ENCODE measurements around the gene ADAMTS13.
"Not testable (repeated sequence)": the region's sequence is repeated elsewhere in the genome, so short reads cannot be mapped to it uniquely, and the experiment has no call there.

The ADAMTS13 gene

GRCh38 chr9:133425049-133425632 is 3.0 kb downstream of the ADAMTS13 start:
- no peak for DNase-seq (ENCODE audit: low spot score)

- no peak for DNase-seq (ENCODE audit: low spot score)
Observed at GRCh38 chr9:133426011-133426410, 3.8 kb downstream of the ADAMTS13 start.

GRCh38 chr9:133427658-133428348 is 5.6 kb downstream of the ADAMTS13 start:
- DNase-seq (ENCODE audit: low spot score): no peak

- DNase-seq (ENCODE audit: low spot score): no peak
Observed at GRCh38 chr9:133428617-133429101, 6.5 kb downstream of the ADAMTS13 start.

DNA sequence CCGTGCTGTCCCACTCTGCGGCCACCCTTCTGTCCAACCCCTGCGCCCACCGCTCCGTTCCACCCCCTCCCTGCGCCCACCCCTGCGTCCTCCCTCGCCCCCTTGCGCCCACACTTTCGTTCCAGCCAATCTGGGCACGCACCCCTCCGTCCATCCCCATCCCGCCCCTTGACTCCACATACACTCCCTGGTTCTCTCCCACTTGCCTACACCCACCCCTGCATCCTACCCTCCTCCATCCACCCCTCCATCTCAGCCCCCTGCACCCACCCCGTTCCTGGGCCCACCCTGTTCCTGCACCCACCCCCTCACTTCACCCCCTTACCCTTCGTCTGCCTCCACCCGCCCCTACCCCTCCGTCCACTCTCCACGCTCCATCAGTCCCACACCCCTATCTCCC is 7.0 kb downstream of the ADAMTS13 start:
- DNase-seq (ENCODE audit: low spot score): no peak

DNA sequence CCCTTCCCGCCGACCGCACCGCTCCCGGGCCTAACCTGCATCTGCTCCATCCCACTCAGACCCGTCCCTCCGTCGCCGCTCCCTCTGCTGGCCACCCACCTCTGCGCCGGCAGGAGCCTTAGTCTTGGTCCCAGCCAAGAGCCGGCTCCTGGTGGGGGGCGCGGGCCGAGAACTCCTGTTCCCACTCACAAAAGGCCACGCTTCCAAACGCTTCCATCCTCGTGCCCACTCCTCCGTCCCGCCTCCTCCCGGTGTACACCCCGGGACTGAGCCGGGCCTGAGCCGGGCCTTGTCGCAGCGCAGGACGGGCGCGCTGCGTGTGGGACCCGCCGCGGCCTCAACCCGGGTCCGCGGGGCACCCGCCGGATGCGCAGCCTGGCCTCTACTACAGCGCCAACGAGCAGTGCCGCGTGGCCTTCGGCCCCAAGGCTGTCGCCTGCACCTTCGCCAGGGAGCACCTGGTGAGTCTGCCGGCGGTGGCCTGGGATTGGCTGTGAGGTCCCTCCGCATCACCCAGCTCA is 7.5 kb downstream of the ADAMTS13 start:
- DNase-seq (ENCODE audit: low spot score): no peak

- no peak for DNase-seq (ENCODE audit: low spot score)
Observed at GRCh38 chr9:133430244-133430643, 8.1 kb downstream of the ADAMTS13 start.

DNA sequence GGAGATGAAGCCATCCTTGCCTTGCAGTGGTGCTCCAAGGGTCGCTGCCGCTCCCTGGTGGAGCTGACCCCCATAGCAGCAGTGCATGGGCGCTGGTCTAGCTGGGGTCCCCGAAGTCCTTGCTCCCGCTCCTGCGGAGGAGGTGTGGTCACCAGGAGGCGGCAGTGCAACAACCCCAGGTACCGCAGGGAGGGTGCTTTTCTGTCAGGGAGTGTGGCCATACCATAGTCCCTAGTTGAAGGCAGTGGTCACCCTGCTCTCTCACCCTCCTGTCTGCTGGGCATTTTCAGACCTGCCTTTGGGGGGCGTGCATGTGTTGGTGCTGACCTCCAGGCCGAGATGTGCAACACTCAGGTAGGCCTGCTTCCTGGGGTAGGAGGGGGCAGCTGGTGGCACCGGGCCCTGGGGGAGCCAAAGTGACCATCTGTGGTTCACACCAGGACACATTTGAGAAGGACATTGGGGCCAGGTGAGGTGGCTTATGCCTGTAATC is 11.2 kb downstream of the ADAMTS13 start:
- no peak for DNase-seq (ENCODE audit: low spot score)

GRCh38 chr9:133436681-133437080 is 14.5 kb downstream of the ADAMTS13 start:
- DNase-seq (ENCODE audit: low spot score): no peak

- DNase-seq (ENCODE audit: low spot score): no peak
Observed at GRCh38 chr9:133437753-133438531, 15.8 kb downstream of the ADAMTS13 start.

- no peak for DNase-seq (ENCODE audit: low spot score)
Observed at GRCh38 chr9:133439337-133439736, 17.2 kb downstream of the ADAMTS13 start.

- no peak for DNase-seq (ENCODE audit: low spot score)
Observed at GRCh38 chr9:133440874-133441273, 18.7 kb downstream of the ADAMTS13 start.

- DNase-seq (ENCODE audit: low spot score): no peak
Observed at GRCh38 chr9:133441571-133441970, 19.4 kb downstream of the ADAMTS13 start.

- DNase-seq (ENCODE audit: low spot score): no peak
Observed at GRCh38 chr9:133443248-133443647, 21.1 kb downstream of the ADAMTS13 start.

GRCh38 chr9:133443982-133444381 is 21.8 kb downstream of the ADAMTS13 start:
- DNase-seq (ENCODE audit: low spot score): no peak

DNA sequence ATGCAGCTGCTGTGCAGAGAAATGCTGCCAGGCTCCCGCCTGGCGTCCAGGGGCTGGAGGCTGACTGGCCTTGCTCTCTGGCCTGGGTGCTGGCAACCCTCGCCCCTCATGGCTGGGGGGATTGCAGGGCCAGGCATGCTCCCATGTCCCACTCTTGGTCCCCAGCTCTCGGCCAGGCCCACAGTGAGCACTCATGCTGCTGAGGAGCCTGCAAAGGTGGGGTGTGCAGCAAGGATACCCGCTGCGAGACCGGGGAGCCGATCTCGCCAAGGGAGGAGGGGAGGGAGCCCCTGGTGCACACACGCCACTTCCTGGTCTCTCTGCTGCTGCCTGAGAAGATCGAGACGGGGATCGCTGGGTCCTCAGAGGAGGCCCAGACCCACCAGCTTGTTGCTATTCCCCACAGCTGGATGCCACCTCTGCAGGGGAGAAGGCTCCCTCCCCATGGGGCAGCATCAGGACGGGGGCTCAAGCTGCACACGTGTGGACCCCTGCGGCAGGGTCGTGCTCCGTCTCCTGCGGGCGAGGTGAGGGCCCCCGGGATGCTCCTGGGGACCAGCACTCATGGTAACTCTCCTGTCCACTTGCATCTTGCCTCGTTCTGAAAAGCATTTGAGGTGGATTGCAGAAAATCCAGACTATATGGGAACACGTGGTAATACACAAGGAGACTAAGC is 23.3 kb downstream of the ADAMTS13 start:
- no peak for DNase-seq (ENCODE audit: low spot score)

GRCh38 chr9:133448487-133448972 is 26.4 kb downstream of the ADAMTS13 start:
- no peak for DNase-seq (ENCODE audit: low spot score)

DNA sequence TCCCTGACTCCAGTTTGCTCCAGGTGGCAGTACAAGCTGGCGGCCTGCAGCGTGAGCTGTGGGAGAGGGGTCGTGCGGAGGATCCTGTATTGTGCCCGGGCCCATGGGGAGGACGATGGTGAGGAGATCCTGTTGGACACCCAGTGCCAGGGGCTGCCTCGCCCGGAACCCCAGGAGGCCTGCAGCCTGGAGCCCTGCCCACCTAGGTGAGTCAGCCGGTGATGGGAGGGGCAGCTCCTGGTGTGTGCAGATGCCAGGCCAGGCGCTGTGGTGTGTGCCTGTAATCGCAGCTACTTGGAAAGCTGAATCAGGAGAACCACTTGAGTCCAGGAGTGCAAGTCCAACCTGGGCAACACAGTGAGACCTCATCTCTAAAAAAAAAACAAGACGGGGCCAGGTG is 27.6 kb downstream of the ADAMTS13 start:
- no peak for DNase-seq (ENCODE audit: low spot score)

- DNase-seq (ENCODE audit: low spot score): not testable (repeated sequence)
Observed at GRCh38 chr9:133451865-133452264, 29.7 kb downstream of the ADAMTS13 start.

GRCh38 chr9:133452562-133452961 is 30.4 kb downstream of the ADAMTS13 start:
- no peak for DNase-seq (ENCODE audit: low spot score)

DNA sequence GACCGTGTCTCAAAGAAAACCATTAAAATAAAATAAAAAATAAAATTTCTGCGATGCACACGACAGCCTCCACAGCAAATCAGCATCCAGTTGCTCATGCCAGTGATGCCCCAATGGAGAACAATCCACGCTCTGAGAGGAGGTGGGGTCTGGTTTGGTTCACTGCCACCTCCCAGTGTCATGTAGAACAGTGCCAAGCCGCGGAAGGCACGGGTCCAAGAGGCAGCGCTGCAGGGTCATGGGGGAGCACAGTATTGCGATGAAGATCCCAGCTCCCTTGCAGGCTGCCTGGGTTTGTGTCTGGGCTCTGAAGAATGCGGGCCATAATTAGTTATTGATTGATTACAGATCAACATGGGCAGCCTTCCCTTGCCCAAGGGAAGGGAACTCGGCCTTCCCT is 31.5 kb downstream of the ADAMTS13 start:
- DNase-seq (ENCODE audit: low spot score): no peak

DNA sequence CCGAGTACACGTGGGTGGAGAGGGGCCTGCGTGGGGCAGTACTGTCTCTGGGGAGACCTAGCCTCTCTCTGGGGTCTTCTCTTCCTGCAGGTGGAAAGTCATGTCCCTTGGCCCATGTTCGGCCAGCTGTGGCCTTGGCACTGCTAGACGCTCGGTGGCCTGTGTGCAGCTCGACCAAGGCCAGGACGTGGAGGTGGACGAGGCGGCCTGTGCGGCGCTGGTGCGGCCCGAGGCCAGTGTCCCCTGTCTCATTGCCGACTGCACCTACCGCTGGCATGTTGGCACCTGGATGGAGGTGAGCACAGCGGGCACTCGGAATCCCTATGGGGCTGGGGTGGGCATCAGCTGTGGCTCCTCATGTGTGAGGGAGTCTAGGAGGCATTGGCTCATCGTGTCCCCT is 32.2 kb downstream of the ADAMTS13 start:
- DNase-seq (ENCODE audit: low spot score): no peak
